IMR-90 (cell line): ENCODE measurements around the gene VLDLR. TPM values are rescaled to one million over a fixed set of nuclear protein-coding genes. Genes with fewer than 3 reads are reported as not detected.

ENCODE experiments used
- ATAC-seq: fragments of 200-7000 bp; cut with Tn5 transposase; 2 replicates; pipeline ENCODE4 v1.9.1; 2020; ENCODE audit warnings: low read depth, mild to moderate bottlenecking, moderate library complexity
- BruUV-seq: library from RNA; stranded (reverse); fragments of 400-500 nt; replicated peaks from 2 replicates; lab custom pipeline; 2021; lab: Mats Ljungman, UMichigan
- CTCF ChIA-PET: fragments of 300-600 bp; formaldehyde crosslinking; extraction: SDS; loops from one replicate; lab custom pipeline; 2021; ENCODE audit warnings: antibody characterized with exemption; lab: Yijun Ruan, JAX
- POLR2A ChIA-PET: fragments of 300-600 bp; sonication (Branson Sonifier 250); formaldehyde crosslinking; loops from one replicate; lab custom pipeline; 2022; ENCODE audit warnings: antibody characterized with exemption; ENCODE audit not compliant: unreplicated experiment; lab: Charles Lee
- DNase-seq: peaks from one replicate; pipeline ENCODE4 v3.0.0; 2013
- H2AFZ ChIP-seq: replicated peaks from 2 replicates; pipeline ENCODE3; 2013; ENCODE audit warnings: low read length, mild to moderate bottlenecking; ENCODE audit not compliant: poor library complexity
- H2AK5ac ChIP-seq: 2 replicates; pipeline ENCODE4 v1.6.1; 2013; ENCODE audit warnings: low read depth, low read length, inconsistent platforms
- H2AK9ac ChIP-seq: replicated peaks from 2 replicates; pipeline ENCODE3; 2013; ENCODE audit warnings: mild to moderate bottlenecking, low read depth, low read length, moderate library complexity; ENCODE audit not compliant: poor library complexity
- H2BK120ac ChIP-seq: 2 replicates; pipeline ENCODE4 v1.6.1; 2013; ENCODE audit warnings: low read depth, low read length, inconsistent platforms
- H2BK15ac ChIP-seq: 3 replicates; pipeline ENCODE4 v1.6.1; 2013; ENCODE audit warnings: low read depth, low read length, inconsistent platforms
- H2BK20ac ChIP-seq: 2 replicates; pipeline ENCODE4 v1.6.1; 2013; ENCODE audit warnings: low read depth, mild to moderate bottlenecking, inconsistent platforms, low read length, moderate library complexity
- H2BK5ac ChIP-seq: 2 replicates; pipeline ENCODE4 v1.6.1; 2013; ENCODE audit warnings: mild to moderate bottlenecking, low read depth, low read length, inconsistent platforms; ENCODE audit not compliant: poor library complexity, severe bottlenecking
- H3K14ac ChIP-seq: replicated peaks from 2 replicates; pipeline ENCODE4 v1.6.1; 2013; ENCODE audit warnings: low read depth, low read length, inconsistent platforms
- H3K18ac ChIP-seq: 2 replicates; pipeline ENCODE4 v1.6.1; 2013; ENCODE audit warnings: low read depth, low read length, control low read depth
- H3K23ac ChIP-seq: 2 replicates; pipeline ENCODE4 v1.6.1; 2013; ENCODE audit warnings: low read depth, low read length, inconsistent platforms
- H3K27ac ChIP-seq: 2 replicates; pipeline ENCODE4 v1.5.1; 2013; ENCODE audit warnings: mild to moderate bottlenecking, control low read depth, low read length; ENCODE audit not compliant: insufficient read depth
- H3K27me3 ChIP-seq: 2 replicates; pipeline ENCODE4 v1.6.1; 2013; ENCODE audit warnings: low read length; ENCODE audit not compliant: control insufficient read depth, insufficient read depth
- H3K36me3 ChIP-seq: 2 replicates; pipeline ENCODE4 v1.6.1; 2013; ENCODE audit warnings: low read length, mixed read lengths; ENCODE audit not compliant: control insufficient read depth, insufficient read depth
- H3K4ac ChIP-seq: 2 replicates; pipeline ENCODE4 v1.6.1; 2013; ENCODE audit warnings: low read depth, low read length, inconsistent platforms
- H3K4me1 ChIP-seq: 2 replicates; pipeline ENCODE4 v1.6.1; 2013; ENCODE audit warnings: low read length, mixed read lengths; ENCODE audit not compliant: control insufficient read depth, insufficient read depth
- H3K4me2 ChIP-seq: 2 replicates; pipeline ENCODE4 v1.6.1; 2013; ENCODE audit warnings: low read depth, mild to moderate bottlenecking, control low read depth, low read length, moderate library complexity
- H3K4me3 ChIP-seq: 2 replicates; pipeline ENCODE4 v1.5.1; 2013; ENCODE audit warnings: low read depth, mild to moderate bottlenecking, control low read depth, low read length, moderate library complexity; ENCODE audit not compliant: insufficient read depth
- H3K56ac ChIP-seq: 2 replicates; pipeline ENCODE4 v1.6.1; 2013; ENCODE audit warnings: low read length, inconsistent platforms; ENCODE audit not compliant: insufficient read depth; ENCODE audit errors: extremely low read depth
- H3K79me1 ChIP-seq, 2 experiments: 2 replicates each; pipeline ENCODE4 v1.6.1; 2013; ENCODE audit warnings: low read length in 2 of 2, inconsistent platforms in 1 of 2, low read depth in 1 of 2
- H3K9ac ChIP-seq: 2 replicates; pipeline ENCODE4 v1.6.1; 2013; ENCODE audit warnings: low read depth, low read length, control low read depth
- H3K9me1 ChIP-seq: 2 replicates; pipeline ENCODE4 v1.6.1; 2013; ENCODE audit warnings: low read length, inconsistent platforms; ENCODE audit not compliant: insufficient read depth
- H3K9me3 ChIP-seq: 2 replicates; pipeline ENCODE4 v1.6.1; 2013; ENCODE audit warnings: low read length; ENCODE audit not compliant: control insufficient read depth, insufficient read depth
- H4K20me1 ChIP-seq: 2 replicates; pipeline ENCODE4 v1.6.1; 2013; ENCODE audit warnings: low read length, inconsistent platforms; ENCODE audit not compliant: insufficient read depth
- H4K5ac ChIP-seq: 2 replicates; pipeline ENCODE4 v1.6.1; 2013; ENCODE audit warnings: mild to moderate bottlenecking, low read depth, low read length, control low read depth
- H4K8ac ChIP-seq, 2 experiments: 2 replicates each; pipeline ENCODE4 v1.6.1; 2013; ENCODE audit warnings: low read depth in 2 of 2, low read length in 2 of 2, control low read depth in 1 of 2, inconsistent platforms in 1 of 2
- H4K91ac ChIP-seq: 2 replicates; pipeline ENCODE4 v1.6.1; 2013; ENCODE audit warnings: low read depth, low read length, inconsistent platforms; ENCODE audit not compliant: insufficient read depth
- FOS ChIP-seq: fragments of 150-350 bp; IDR thresholded peaks from 2 replicates; pipeline ENCODE4 v1.6.1; 2016; ENCODE audit warnings: low read depth, low read length
- MXI1 ChIP-seq: IDR thresholded peaks from 2 replicates; pipeline ENCODE4 v1.6.1; 2012; ENCODE audit warnings: low read depth, mild to moderate bottlenecking, low read length, moderate library complexity, borderline replicate concordance
- NFE2L2 ChIP-seq: fragments of 150-350 bp; IDR thresholded peaks from 2 replicates; pipeline ENCODE4 v1.6.1; 2016; ENCODE audit warnings: low read depth, mild to moderate bottlenecking, low read length
- RAD21 ChIP-seq: IDR thresholded peaks from 2 replicates; pipeline ENCODE4 v1.6.1; 2012; ENCODE audit warnings: low read length, improper control_type of control experiment
- RCOR1 ChIP-seq: IDR thresholded peaks from 2 replicates; pipeline ENCODE4 v1.6.1; 2012; ENCODE audit warnings: mild to moderate bottlenecking, low read length, improper control_type of control experiment; ENCODE audit not compliant: insufficient replicate concordance
- dilution Hi-C: fragments of 300-500 bp; cut with HindIII; formaldehyde crosslinking; loops from one replicate; pipeline ENCODE4 v1.14.3; 2018; ENCODE audit warnings: low sequenced_read_pairs; ENCODE audit not compliant: unreplicated experiment
- in situ Hi-C: fragments of 300-500 bp; cut with MboI; formaldehyde crosslinking; loops from 3 replicates; pipeline ENCODE4 v1.14.3; 2019; ENCODE audit warnings: low sequenced_read_pairs, inconsistent platforms, mixed read lengths
- intact Hi-C: fragments of 100-400 bp; cut with micrococcal nuclease; formaldehyde crosslinking; loops from 2 replicates; pipeline ENCODE4 v1.10.0; 2022
- polyA plus RNA-seq, 3 experiments: library from polyadenylated mRNA; depleted of rRNA; stranded (reverse); fragments of >200 nt; gene quantifications; 2 replicates each; pipeline ENCODE4 v1.2.3, GENCODE V29; 2012; ENCODE audit warnings: low replicate concordance in 1 of 3
- total RNA-seq: library from RNA; depleted of rRNA; stranded (reverse); fragments of >200 nt; gene quantifications from 2 replicates; pipeline ENCODE4 v1.2.3, GENCODE V29; 2012

The VLDLR gene
- total and polyA plus RNA-seq, 2 of the 4 experiments (the other 2 are of a cell fraction) = 9.0 to 10.2 TPM

- no peak for DNase-seq
Measured at GRCh38 chr9:2593744-2594143, 27.8 kb upstream of the VLDLR start.

More at GRCh38 chr9:2593744-2594143, 27.8 kb upstream of the VLDLR start:
- peaks cover 5% of the 10 kb centered on the region; the same call in 1 of the 2 replicates for H3K9me3 ChIP-seq
- H2BK120ac ChIP-seq = no peak overlapping the region
- in situ Hi-C loops = no loop called here
- H2BK20ac ChIP-seq = no peak overlapping the region
- intact Hi-C loops = no loop called here
- H3K27me3 ChIP-seq = peaks cover 3% of the 10 kb centered on the region; the same call in 1 of the 2 replicates
- ChIA-PET POLR2A (interaction anchor here (0.6 kb wide), 1 partner anchor 1004 kb away, joined by 3 read pairs; no protein-coding TSS in a partner anchor), CTCF (no interaction called here)
- no peaks in the 10 kb centered on the region for H3K9me1 ChIP-seq
- no peak overlapping the region for H3K14ac ChIP-seq
- no TSS peak for BruUV-seq
- H3K4me2 ChIP-seq = no peak overlapping the region
- no peak overlapping the region for H4K8ac ChIP-seq
- dilution Hi-C loops = no loop called here
- no peak overlapping the region for H3K4me3 ChIP-seq
- H3K9ac ChIP-seq = no peak overlapping the region
- H4K20me1 ChIP-seq = no peaks in the 10 kb centered on the region
- no peak overlapping the region for H3K4ac ChIP-seq
- no peak overlapping the region for H2BK15ac ChIP-seq
- no peak overlapping the region for H2AK5ac ChIP-seq
- no peak overlapping the region for H2AFZ ChIP-seq
- H3K56ac ChIP-seq = no peak overlapping the region
- H3K79me1 ChIP-seq = no peaks in the 10 kb centered on the region
- H3K18ac ChIP-seq = no peak overlapping the region
- TF ChIP-seq FOS (no peak), RCOR1 (no peak), RAD21 (no peak), NFE2L2 (no peak), MXI1 (no peak)
- H2AK9ac ChIP-seq = no peak overlapping the region
- no peak overlapping the region for H4K5ac ChIP-seq
- no peak overlapping the region for H2BK5ac ChIP-seq
- H3K23ac ChIP-seq = no peak overlapping the region
- H3K36me3 ChIP-seq = no peaks in the 10 kb centered on the region
- no peak for ATAC-seq
- H3K4me1 ChIP-seq = no peaks in the 10 kb centered on the region
- no peak overlapping the region for H3K27ac ChIP-seq
- H4K91ac ChIP-seq = no peak overlapping the region
